ENCODE data around the gene PLAC1. TPM values are rescaled to one million over a fixed set of nuclear protein-coding genes. Genes with fewer than 3 reads are reported as not detected.

The PLAC1 gene
- total and polyA plus RNA-seq, 2 experiments from 2014 or later, result 0.50 to 0.83 TPM

DNA sequence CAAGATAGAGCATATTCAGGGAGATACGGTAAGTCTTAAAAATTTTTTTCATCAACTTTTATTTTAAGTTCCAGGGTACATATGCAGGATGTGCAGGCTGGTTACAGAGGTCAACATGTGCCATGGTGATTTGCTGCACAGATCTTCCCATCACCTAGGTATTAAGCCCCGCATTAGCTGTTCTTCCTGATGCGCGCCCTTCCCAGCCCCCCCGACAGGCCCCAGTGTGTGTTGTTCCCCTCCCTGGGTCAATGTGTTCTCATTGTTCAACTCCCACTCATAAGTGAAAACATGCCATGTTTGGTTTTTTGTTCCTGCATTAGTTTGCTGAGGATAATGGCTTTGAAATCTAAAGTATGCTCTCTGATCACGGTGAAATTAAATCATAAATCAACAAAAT is 134.1 kb downstream of the PLAC1 start:
- H3K9me3 Mint-ChIP-seq, result no peaks in the 10 kb centered on the region; the same call in 2 of the 3 replicates
- TF ChIP-seq NANOG (IDR thresholded peaks at IDR 0.05; ENCODE audit: borderline replicate concordance), result no peak
- no peak for TF ChIP-seq EZH2 (IDR thresholded peaks at IDR 0.05; ENCODE audit: low read depth, unreplicated experiment)
- TF ChIP-seq CREB1 (CRISPR knock-in tag; IDR thresholded peaks at IDR 0.05; ENCODE audit: low read depth), result no peak
- TF ChIP-seq POLR2AphosphoS5 (IDR thresholded peaks at IDR 0.05; ENCODE audit: low read depth), result no peak
- no peak for TF ChIP-seq ZNF114 (CRISPR knock-in tag; IDR thresholded peaks at IDR 0.05)
- TF ChIP-seq ZNF331 (CRISPR knock-in tag; IDR thresholded peaks at IDR 0.05; ENCODE audit: low read depth), result no peak
- no peak for TF ChIP-seq JUNB (IDR thresholded peaks at IDR 0.05; ENCODE audit: unreplicated experiment)
- TF ChIP-seq, protein P1, sequence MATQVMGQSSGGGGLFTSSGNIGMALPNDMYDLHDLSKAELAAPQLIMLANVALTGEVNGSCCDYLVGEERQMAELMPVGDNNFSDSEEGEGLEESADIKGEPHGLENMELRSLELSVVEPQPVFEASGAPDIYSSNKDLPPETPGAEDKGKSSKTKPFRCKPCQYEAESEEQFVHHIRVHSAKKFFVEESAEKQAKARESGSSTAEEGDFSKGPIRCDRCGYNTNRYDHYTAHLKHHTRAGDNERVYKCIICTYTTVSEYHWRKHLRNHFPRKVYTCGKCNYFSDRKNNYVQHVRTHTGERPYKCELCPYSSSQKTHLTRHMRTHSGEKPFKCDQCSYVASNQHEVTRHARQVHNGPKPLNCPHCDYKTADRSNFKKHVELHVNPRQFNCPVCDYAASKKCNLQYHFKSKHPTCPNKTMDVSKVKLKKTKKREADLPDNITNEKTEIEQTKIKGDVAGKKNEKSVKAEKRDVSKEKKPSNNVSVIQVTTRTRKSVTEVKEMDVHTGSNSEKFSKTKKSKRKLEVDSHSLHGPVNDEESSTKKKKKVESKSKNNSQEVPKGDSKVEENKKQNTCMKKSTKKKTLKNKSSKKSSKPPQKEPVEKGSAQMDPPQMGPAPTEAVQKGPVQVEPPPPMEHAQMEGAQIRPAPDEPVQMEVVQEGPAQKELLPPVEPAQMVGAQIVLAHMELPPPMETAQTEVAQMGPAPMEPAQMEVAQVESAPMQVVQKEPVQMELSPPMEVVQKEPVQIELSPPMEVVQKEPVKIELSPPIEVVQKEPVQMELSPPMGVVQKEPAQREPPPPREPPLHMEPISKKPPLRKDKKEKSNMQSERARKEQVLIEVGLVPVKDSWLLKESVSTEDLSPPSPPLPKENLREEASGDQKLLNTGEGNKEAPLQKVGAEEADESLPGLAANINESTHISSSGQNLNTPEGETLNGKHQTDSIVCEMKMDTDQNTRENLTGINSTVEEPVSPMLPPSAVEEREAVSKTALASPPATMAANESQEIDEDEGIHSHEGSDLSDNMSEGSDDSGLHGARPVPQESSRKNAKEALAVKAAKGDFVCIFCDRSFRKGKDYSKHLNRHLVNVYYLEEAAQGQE (IDR thresholded peaks at IDR 0.05; ENCODE audit: unreplicated experiment), result no peak
- TF ChIP-seq STAT1 (IDR thresholded peaks at IDR 0.05; ENCODE audit: unreplicated experiment), result no peak
- TF ChIP-seq, protein P2, sequence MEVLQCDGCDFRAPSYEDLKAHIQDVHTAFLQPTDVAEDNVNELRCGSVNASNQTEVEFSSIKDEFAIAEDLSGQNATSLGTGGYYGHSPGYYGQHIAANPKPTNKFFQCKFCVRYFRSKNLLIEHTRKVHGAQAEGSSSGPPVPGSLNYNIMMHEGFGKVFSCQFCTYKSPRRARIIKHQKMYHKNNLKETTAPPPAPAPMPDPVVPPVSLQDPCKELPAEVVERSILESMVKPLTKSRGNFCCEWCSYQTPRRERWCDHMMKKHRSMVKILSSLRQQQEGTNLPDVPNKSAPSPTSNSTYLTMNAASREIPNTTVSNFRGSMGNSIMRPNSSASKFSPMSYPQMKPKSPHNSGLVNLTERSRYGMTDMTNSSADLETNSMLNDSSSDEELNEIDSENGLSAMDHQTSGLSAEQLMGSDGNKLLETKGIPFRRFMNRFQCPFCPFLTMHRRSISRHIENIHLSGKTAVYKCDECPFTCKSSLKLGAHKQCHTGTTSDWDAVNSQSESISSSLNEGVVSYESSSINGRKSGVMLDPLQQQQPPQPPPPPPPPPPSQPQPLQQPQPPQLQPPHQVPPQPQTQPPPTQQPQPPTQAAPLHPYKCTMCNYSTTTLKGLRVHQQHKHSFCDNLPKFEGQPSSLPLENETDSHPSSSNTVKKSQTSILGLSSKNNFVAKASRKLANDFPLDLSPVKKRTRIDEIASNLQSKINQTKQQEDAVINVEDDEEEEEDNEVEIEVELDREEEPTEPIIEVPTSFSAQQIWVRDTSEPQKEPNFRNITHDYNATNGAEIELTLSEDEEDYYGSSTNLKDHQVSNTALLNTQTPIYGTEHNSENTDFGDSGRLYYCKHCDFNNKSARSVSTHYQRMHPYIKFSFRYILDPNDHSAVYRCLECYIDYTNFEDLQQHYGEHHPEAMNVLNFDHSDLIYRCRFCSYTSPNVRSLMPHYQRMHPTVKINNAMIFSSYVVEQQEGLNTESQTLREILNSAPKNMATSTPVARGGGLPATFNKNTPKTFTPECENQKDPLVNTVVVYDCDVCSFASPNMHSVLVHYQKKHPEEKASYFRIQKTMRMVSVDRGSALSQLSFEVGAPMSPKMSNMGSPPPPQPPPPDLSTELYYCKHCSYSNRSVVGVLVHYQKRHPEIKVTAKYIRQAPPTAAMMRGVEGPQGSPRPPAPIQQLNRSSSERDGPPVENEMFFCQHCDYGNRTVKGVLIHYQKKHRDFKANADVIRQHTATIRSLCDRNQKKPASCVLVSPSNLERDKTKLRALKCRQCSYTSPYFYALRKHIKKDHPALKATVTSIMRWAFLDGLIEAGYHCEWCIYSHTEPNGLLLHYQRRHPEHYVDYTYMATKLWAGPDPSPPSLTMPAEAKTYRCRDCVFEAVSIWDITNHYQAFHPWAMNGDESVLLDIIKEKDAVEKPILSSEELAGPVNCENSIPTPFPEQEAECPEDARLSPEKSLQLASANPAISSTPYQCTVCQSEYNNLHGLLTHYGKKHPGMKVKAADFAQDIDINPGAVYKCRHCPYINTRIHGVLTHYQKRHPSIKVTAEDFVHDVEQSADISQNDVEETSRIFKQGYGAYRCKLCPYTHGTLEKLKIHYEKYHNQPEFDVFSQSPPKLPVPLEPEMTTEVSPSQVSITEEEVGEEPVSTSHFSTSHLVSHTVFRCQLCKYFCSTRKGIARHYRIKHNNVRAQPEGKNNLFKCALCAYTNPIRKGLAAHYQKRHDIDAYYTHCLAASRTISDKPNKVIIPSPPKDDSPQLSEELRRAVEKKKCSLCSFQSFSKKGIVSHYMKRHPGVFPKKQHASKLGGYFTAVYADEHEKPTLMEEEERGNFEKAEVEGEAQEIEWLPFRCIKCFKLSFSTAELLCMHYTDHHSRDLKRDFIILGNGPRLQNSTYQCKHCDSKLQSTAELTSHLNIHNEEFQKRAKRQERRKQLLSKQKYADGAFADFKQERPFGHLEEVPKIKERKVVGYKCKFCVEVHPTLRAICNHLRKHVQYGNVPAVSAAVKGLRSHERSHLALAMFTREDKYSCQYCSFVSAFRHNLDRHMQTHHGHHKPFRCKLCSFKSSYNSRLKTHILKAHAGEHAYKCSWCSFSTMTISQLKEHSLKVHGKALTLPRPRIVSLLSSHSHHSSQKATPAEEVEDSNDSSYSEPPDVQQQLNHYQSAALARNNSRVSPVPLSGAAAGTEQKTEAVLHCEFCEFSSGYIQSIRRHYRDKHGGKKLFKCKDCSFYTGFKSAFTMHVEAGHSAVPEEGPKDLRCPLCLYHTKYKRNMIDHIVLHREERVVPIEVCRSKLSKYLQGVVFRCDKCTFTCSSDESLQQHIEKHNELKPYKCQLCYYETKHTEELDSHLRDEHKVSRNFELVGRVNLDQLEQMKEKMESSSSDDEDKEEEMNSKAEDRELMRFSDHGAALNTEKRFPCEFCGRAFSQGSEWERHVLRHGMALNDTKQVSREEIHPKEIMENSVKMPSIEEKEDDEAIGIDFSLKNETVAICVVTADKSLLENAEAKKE (CRISPR knock-in tag; IDR thresholded peaks at IDR 0.05), result no peak
- TF ChIP-seq, protein P3, sequence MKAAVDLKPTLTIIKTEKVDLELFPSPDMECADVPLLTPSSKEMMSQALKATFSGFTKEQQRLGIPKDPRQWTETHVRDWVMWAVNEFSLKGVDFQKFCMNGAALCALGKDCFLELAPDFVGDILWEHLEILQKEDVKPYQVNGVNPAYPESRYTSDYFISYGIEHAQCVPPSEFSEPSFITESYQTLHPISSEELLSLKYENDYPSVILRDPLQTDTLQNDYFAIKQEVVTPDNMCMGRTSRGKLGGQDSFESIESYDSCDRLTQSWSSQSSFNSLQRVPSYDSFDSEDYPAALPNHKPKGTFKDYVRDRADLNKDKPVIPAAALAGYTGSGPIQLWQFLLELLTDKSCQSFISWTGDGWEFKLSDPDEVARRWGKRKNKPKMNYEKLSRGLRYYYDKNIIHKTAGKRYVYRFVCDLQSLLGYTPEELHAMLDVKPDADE (IDR thresholded peaks at IDR 0.05), result no peak
- no peak for TF ChIP-seq EZH2phosphoT487 (IDR thresholded peaks at IDR 0.05; ENCODE audit: unreplicated experiment)
- TF ChIP-seq, protein P4, sequence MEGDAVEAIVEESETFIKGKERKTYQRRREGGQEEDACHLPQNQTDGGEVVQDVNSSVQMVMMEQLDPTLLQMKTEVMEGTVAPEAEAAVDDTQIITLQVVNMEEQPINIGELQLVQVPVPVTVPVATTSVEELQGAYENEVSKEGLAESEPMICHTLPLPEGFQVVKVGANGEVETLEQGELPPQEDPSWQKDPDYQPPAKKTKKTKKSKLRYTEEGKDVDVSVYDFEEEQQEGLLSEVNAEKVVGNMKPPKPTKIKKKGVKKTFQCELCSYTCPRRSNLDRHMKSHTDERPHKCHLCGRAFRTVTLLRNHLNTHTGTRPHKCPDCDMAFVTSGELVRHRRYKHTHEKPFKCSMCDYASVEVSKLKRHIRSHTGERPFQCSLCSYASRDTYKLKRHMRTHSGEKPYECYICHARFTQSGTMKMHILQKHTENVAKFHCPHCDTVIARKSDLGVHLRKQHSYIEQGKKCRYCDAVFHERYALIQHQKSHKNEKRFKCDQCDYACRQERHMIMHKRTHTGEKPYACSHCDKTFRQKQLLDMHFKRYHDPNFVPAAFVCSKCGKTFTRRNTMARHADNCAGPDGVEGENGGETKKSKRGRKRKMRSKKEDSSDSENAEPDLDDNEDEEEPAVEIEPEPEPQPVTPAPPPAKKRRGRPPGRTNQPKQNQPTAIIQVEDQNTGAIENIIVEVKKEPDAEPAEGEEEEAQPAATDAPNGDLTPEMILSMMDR (conservative IDR thresholded peaks at IDR 0.05; ENCODE audit: low read depth in 2 of 2), result no peak
- no peak overlapping the region for H3K27ac ChIP-seq (ENCODE audit: low read depth)
- no peak overlapping the region for H2AFZ ChIP-seq
- no peak overlapping the region for H3K4me2 ChIP-seq
- no peaks in the 10 kb centered on the region for H3K79me2 ChIP-seq (replicated peaks; ENCODE audit: insufficient read depth)
- ATAC-seq, result no peak
- H3K36me3 ChIP-seq (ENCODE audit: insufficient read depth), result no peaks in the 10 kb centered on the region
- H3K36me3 Mint-ChIP-seq (ENCODE audit: low read depth), result no peaks in the 10 kb centered on the region
- H3K9me2 ChIP-seq (ENCODE audit: insufficient read depth), result no peaks in the 10 kb centered on the region
- no peak overlapping the region for H3K4me3 Mint-ChIP-seq
- no peak overlapping the region for H3K27ac Mint-ChIP-seq
- no peaks in the 10 kb centered on the region for H3F3A ChIP-seq (replicated peaks; ENCODE audit: low read depth)
- H4K20me1 ChIP-seq (replicated peaks; ENCODE audit: insufficient read depth), result no peaks in the 10 kb centered on the region
- no peak overlapping the region for H3K4me3 ChIP-seq
- no peak for DNase-seq (ENCODE audit: low spot score)
- H3K27me3 ChIP-seq (ENCODE audit: insufficient read depth), result no peaks in the 10 kb centered on the region
- peaks cover 6% of the 10 kb centered on the region; the same call in 2 of the 3 replicates for H3K4me1 Mint-ChIP-seq
- H3K4me1 ChIP-seq (ENCODE audit: insufficient read depth), result no peaks in the 10 kb centered on the region; the same call in 1 of the 2 replicates
- no peaks in the 10 kb centered on the region for H3K27me3 Mint-ChIP-seq (ENCODE audit: insufficient read depth, low read depth, poor library complexity)
